ENCODE results near the gene YDJC. TPM values are rescaled to one million over a fixed set of nuclear protein-coding genes. Genes with fewer than 3 reads are reported as not detected.

The YDJC gene
- total and polyA plus RNA-seq, 9 of the 15 experiments (the other 6 are each of a cell fraction or from before 2014, with no cell fraction given): 13.5 to 871 (median 164) TPM

DNA sequence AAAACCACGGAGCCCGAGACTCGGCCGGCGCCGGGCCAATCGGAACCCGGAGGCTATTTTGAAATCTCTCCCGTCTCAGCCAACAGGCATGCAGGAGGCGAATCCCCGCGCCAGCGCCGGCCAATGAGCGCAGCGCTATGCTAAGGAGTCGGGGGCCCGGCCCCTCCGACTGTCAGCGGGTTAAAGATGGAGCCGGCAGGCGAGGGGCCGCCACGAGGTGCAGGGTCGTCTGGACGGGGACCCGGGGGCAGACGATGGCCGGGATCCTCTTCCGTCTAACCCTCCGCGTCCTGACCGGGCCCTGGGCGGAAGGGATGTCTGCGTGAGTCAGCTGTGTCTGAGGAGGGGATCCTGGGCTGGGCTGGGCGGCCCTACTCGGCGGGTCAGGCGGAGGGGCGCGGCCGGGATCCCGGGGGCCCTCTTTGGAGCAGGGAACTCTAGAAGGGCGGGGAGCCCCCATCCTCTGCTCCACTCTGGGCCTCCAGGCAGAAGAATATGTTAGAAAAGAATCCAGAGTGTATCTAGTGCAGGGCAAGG is 22.3 kb upstream of the YDJC start:
- DNase-seq (ENCODE audit: extremely low read depth in 1 of 4, low spot score in 3 of 4): peak; percentile 100
- peak; percentile 90 for FAIRE-seq
- TF ChIP-seq, protein P1, sequence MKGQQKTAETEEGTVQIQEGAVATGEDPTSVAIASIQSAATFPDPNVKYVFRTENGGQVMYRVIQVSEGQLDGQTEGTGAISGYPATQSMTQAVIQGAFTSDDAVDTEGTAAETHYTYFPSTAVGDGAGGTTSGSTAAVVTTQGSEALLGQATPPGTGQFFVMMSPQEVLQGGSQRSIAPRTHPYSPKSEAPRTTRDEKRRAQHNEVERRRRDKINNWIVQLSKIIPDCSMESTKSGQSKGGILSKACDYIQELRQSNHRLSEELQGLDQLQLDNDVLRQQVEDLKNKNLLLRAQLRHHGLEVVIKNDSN (CRISPR knock-in tag; IDR thresholded peaks at IDR 0.05): no peak
- TF ChIP-seq MYC (IDR thresholded peaks at IDR 0.05; ENCODE audit: low read depth, low read length) (peak; percentile 100), MYC (CRISPR knock-in tag; IDR thresholded peaks at IDR 0.05; ENCODE audit: borderline replicate concordance, low read depth) (no peak), EP300 (IDR thresholded peaks at IDR 0.05; ENCODE audit: low read length) (peak; percentile 33; the same call in 1 of the 2 replicates), SMAD2 (IDR thresholded peaks at IDR 0.05; ENCODE audit: low read depth, low read length) (peak; percentile 83; the same call in 1 of the 2 replicates), TAL1 (IDR thresholded peaks at IDR 0.05) (no peak), E2F3 (CRISPR knock-in tag; IDR thresholded peaks at IDR 0.05) (no peak), MXI1 (IDR thresholded peaks at IDR 0.05; ENCODE audit: low read depth, low read length) (peak; percentile 79), KLF13 (tag; IDR thresholded peaks at IDR 0.05; ENCODE audit: borderline replicate concordance, low read depth) (peak; percentile 76; the same call in 1 of the 2 replicates), FOS (IDR thresholded peaks at IDR 0.05; ENCODE audit: extremely low read depth, insufficient read length) (no peak), HLTF (IDR thresholded peaks at IDR 0.05) (no peak), TAF9B (IDR thresholded peaks at IDR 0.05; ENCODE audit: partially characterized antibody) (no peak), ETV6 (IDR thresholded peaks at IDR 0.05; ENCODE audit: borderline replicate concordance in 1 of 2, low read depth in 2 of 2, low read length in 1 of 2) (peak in 1 of 2 experiments; percentile 23; a peak in 1 of 4 replicates), ETV6 (CRISPR knock-in tag; IDR thresholded peaks at IDR 0.05; ENCODE audit: borderline replicate concordance) (no peak), POU5F1 (IDR thresholded peaks at IDR 0.05; ENCODE audit: borderline replicate concordance, low read depth, low read length, partially characterized antibody) (peak; percentile 3), SAFB (IDR thresholded peaks at IDR 0.05; ENCODE audit: borderline replicate concordance, low read depth, low read length) (no peak)
- TF ChIP-seq, protein P2, sequence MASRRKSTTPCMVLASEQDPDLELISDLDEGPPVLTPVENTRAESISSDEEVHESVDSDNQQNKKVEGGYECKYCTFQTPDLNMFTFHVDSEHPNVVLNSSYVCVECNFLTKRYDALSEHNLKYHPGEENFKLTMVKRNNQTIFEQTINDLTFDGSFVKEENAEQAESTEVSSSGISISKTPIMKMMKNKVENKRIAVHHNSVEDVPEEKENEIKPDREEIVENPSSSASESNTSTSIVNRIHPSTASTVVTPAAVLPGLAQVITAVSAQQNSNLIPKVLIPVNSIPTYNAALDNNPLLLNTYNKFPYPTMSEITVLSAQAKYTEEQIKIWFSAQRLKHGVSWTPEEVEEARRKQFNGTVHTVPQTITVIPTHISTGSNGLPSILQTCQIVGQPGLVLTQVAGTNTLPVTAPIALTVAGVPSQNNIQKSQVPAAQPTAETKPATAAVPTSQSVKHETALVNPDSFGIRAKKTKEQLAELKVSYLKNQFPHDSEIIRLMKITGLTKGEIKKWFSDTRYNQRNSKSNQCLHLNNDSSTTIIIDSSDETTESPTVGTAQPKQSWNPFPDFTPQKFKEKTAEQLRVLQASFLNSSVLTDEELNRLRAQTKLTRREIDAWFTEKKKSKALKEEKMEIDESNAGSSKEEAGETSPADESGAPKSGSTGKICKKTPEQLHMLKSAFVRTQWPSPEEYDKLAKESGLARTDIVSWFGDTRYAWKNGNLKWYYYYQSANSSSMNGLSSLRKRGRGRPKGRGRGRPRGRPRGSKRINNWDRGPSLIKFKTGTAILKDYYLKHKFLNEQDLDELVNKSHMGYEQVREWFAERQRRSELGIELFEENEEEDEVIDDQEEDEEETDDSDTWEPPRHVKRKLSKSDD (conservative IDR thresholded peaks at IDR 0.05; ENCODE audit: low read length): peak; percentile 92; the same call in 1 of the 2 replicates
- TF ChIP-seq, protein P3, sequence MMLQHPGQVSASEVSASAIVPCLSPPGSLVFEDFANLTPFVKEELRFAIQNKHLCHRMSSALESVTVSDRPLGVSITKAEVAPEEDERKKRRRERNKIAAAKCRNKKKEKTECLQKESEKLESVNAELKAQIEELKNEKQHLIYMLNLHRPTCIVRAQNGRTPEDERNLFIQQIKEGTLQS (IDR thresholded peaks at IDR 0.05): no peak
- TF ChIP-seq, protein P3 (CRISPR knock-in tag; conservative IDR thresholded peaks at IDR 0.05): peak; percentile 90

More for the DNA sequence above, 22.3 kb upstream of the YDJC start:
- POLR2A ChIA-PET: interaction anchor here (0.5 to 75.5 kb wide), 20 partner anchors 7 to 1107 kb away, joined by 3 to 4622 read pairs (median 4); partner anchors contain the start of genes CCDC116, PPIL2, SDF2L1 and YDJC
- peaks cover 13% of the 10 kb centered on the region for H3K9me1 ChIP-seq (ENCODE audit: control insufficient read depth, insufficient read depth, low read length)
- ATAC-seq: peak; percentile 94
- H3K9ac ChIP-seq (ENCODE audit: insufficient read depth in 1 of 2, low read depth in 2 of 2, low read length in 2 of 2): peak overlapping the region; percentile 75 to 91
- under 1% methylated on average over 44 of the region's 44 CpGs for WGBS (ENCODE audit: insufficient coverage, low coverage, missing lambda C conversion rate)
- no peaks in the 10 kb centered on the region for H3K9me3 ChIP-seq (replicated peaks; ENCODE audit: control insufficient read depth, insufficient read depth, low read depth, low read length)
- peaks cover 18% of the 10 kb centered on the region for H3K79me2 ChIP-seq (ENCODE audit: control insufficient read depth, insufficient read depth, low read length)
- no peaks in the 10 kb centered on the region for H3K27me3 ChIP-seq (ENCODE audit: control insufficient read depth in 2 of 2, insufficient read depth in 2 of 2, low read length in 2 of 2)
- peak overlapping the region; percentile 81 for H2AFZ ChIP-seq (ENCODE audit: low read depth, low read length)
- no TSS peak for BruUV-seq (replicated peaks)
- intact Hi-C loops (cut with micrococcal nuclease) (loop anchor here (1.0 to 10.0 kb wide), 3 partner anchors 14 to 797 kb away; partner anchors contain the start of genes CCDC116, PI4KA, PPIL2 and SNAP29), in situ Hi-C loops (cut with MboI) (loop anchor here (25.0 kb wide), 1 partner anchor 1315 kb away; no protein-coding TSS in a partner anchor)
- peak overlapping the region; percentile 85 for H3K4me2 ChIP-seq (ENCODE audit: insufficient read depth, low read length)
- H4K20me1 ChIP-seq (replicated peaks; ENCODE audit: control insufficient read depth, insufficient read depth, low read length): peaks cover 8% of the 10 kb centered on the region
- peaks cover 50% of the 10 kb centered on the region for H3K36me3 ChIP-seq (ENCODE audit: control insufficient read depth, insufficient read depth, low read length)
- H3K4me3 ChIP-seq: peak overlapping the region; percentile 47
- CTCF ChIA-PET (ENCODE audit: low intra/inter-chr PET ratio): interaction anchor here (1.2 kb wide), 1 partner anchor 286 kb away, joined by 5 read pairs; no protein-coding TSS in a partner anchor
- peak overlapping the region; percentile 69 for H3K27ac ChIP-seq (ENCODE audit: extremely low read depth, low read depth, low read length)
- H3K4me1 ChIP-seq (replicated peaks in 1 of 2; ENCODE audit: control insufficient read depth in 2 of 2, insufficient read depth in 2 of 2, low read length in 2 of 2): peaks cover 35 to 42% of the 10 kb centered on the region in 2 experiments

Measured in K562 (cell line).